ENCODE data around the gene MT1F.

GRCh38 chr16:56695246-56695645 is 37.5 kb downstream of the MT1F start:
- no peak for TF ChIP-seq EZH2 (IDR thresholded peaks at IDR 0.05; ENCODE audit: low read length, missing control alignments)
- TF ChIP-seq, protein P1, sequence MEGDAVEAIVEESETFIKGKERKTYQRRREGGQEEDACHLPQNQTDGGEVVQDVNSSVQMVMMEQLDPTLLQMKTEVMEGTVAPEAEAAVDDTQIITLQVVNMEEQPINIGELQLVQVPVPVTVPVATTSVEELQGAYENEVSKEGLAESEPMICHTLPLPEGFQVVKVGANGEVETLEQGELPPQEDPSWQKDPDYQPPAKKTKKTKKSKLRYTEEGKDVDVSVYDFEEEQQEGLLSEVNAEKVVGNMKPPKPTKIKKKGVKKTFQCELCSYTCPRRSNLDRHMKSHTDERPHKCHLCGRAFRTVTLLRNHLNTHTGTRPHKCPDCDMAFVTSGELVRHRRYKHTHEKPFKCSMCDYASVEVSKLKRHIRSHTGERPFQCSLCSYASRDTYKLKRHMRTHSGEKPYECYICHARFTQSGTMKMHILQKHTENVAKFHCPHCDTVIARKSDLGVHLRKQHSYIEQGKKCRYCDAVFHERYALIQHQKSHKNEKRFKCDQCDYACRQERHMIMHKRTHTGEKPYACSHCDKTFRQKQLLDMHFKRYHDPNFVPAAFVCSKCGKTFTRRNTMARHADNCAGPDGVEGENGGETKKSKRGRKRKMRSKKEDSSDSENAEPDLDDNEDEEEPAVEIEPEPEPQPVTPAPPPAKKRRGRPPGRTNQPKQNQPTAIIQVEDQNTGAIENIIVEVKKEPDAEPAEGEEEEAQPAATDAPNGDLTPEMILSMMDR (conservative IDR thresholded peaks at IDR 0.05 in 1 of 2, IDR thresholded peaks at IDR 0.05 in 1 of 2; ENCODE audit: low read depth in 1 of 2, low read length in 2 of 2) = no peak

Measured in fibroblast of lung (primary cell).